GM18517 (cell line): Measurements from ENCODE around the gene GPR37L1.
"Not testable (repeated sequence)": the region's sequence is repeated elsewhere in the genome, so short reads cannot be mapped to it uniquely, and the experiment has no call there.

Experiments
- ATAC-seq: cut with Tn5 transposase; IDR thresholded peaks from one replicate; pipeline ENCODE4 v1.9.1; 2021; ENCODE audit warnings: mild to moderate bottlenecking, moderate library complexity; ENCODE audit not compliant: unreplicated experiment

The GPR37L1 gene

DNA sequence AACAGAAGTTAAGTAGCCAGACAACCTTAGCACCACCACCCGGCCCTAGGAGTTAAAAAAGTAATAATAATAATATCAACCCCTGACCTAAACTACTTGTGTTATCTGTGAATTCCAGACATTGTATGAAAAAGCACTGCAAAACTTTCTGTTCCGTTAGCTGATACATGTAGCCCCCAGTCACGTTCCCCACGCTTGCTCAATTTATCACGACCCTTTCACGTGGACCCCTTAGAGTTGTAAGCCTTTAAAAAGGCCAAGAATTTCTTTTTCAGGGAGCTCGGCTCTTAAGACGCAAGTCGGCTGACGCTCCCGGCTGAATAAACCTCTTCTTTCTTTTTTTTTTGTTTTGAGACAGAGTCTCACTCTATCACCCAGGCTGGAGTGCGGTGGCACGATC lies 44.3 kb downstream of the GPR37L1 start:
- not testable (repeated sequence) for ATAC-seq

DNA sequence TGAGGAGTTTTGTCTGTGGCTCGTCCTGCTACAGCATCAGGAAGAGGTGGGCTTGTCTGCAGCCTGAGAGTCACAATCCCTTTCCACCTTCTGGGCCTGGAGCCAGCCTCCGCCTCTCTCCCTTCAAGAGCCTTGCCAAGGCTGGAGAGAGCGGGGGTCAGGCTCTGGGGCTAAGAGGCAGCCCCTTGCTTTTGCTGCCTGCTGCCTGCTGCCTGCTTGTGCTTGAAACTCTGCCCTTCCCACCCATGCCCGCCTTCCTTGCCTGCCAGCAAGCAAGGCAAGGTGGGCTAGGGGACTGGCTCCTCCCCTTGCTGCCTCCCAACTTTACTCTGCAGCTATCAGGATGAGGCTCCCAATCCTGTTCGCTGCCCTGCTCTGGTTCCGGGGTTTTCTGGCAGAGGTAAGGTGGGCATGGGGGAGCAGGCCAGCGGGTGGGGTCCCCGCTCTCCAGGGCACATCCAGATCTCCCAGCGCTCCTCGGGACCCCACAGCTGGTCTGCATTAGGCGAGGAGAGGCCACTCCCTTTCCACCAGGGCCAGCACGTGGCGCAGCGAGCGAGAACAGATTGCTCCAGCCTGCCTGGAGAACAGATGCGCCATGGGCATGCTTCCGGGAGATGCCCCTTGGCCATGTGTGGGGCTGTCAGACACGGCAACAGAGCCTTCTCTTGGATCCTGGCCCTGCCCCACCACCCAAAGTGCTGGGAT lies 45.1 kb downstream of the GPR37L1 start:
- no peak for ATAC-seq

DNA sequence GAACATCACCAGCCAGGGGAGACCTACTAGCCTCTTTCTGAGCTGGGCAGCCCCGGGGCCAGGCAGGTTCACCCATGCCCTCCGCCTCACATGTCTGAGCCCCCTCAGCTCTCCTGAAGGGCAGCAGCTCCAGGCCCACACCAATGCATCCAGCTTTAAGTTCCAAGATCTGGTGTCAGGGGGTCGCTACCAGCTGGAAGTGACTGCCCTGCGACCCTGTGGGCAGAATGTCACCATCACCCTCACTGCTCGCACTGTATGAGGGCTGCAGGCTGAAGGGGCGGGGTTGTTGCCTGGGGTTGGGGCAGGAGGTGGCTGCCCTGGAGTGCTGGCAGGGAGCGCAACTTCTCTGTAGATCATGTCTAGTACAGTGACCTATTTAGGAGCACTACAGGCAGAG lies 46.1 kb downstream of the GPR37L1 start:
- no peak for ATAC-seq

DNA sequence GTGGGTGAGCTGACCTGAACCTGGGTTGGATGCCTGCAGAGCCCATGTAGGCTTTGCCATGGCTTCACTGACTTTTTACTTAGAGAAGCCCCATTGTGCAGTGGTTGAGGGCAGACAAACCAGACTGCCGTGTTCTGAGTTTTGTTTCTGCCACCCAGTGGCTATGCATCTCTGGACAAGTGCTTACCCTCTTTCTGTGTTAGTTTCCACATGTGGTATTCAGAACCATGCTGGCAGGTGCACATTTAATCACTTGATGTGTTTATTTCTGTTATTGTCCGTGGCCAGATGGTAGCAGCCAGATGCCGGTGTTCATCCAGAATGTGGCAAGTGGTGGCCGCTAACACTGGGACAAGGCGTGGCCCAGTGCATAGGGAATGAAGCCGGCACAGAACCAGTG lies 48.0 kb downstream of the GPR37L1 start:
- ATAC-seq = no peak

DNA sequence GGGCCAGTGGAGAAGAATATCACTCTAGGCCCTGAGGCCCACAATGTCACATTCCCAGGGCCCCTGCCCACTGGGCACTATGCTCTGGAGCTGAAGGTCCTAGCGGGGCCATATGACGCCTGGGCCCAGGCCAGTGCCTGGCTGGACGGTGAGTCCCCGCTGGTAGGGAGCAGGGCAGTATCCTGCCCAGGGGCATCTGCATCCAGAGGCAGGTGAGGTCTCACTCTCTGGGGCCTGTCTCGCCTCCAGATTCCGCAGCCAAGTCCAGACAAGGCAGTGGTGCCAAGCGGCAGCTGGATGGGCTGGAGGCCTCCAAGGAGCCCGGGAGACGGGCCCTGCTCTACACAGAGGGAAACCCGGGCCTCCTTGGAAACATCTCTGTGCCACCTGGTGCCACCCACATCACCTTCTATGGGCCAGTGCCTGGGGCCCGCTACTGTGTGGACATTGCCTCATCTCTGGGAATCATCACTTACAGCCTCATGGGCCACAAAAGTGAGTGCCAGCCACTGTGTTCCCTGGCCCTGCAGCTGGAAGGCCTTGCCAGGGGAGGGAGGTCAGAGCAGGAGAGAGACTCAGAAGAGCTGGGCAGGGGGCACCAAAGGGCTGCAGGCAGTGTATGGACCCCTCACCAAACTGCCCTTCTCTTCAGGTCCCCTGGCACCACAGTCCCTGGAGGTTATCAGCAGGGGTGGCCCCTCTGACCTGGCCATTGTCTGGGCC lies 48.7 kb downstream of the GPR37L1 start:
- no peak for ATAC-seq

DNA sequence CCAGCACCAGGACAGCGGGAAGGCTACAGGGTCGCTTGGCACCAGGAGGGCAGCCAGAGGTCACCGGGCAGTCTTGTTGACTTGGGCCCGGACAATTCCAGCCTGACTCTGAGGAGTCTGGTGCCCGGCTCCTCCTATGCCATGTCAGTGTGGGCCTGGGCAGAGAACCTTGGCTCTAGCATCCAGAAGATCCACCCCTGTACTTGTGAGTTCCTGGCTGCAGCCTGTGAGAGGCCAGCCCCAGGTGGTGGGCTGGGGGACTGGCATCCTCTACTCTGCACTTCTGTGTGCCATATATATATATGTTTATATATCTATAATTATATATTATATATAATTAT lies 49.3 kb downstream of the GPR37L1 start:
- no peak for ATAC-seq

DNA sequence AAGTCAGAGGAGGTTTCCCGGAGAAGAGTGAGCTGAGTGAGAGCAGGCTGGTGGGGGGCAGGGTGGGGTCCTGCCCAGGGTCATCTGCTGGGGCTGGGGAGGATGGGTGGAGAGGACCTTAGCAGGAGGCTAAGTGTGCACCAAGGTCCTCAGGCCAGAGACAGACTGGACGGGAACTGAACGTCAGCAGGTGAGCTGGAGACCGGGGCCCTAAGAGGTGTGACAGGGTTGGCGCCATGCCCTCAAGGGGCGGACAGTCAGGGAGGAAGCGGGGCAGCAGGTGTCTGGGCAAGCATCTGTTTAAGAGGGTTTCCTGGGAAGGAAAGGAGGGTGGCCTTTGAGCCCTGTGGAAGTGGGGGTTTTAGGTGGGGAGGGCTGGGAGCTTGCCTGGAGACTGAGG lies 51.3 kb downstream of the GPR37L1 start:
- no peak for ATAC-seq

DNA sequence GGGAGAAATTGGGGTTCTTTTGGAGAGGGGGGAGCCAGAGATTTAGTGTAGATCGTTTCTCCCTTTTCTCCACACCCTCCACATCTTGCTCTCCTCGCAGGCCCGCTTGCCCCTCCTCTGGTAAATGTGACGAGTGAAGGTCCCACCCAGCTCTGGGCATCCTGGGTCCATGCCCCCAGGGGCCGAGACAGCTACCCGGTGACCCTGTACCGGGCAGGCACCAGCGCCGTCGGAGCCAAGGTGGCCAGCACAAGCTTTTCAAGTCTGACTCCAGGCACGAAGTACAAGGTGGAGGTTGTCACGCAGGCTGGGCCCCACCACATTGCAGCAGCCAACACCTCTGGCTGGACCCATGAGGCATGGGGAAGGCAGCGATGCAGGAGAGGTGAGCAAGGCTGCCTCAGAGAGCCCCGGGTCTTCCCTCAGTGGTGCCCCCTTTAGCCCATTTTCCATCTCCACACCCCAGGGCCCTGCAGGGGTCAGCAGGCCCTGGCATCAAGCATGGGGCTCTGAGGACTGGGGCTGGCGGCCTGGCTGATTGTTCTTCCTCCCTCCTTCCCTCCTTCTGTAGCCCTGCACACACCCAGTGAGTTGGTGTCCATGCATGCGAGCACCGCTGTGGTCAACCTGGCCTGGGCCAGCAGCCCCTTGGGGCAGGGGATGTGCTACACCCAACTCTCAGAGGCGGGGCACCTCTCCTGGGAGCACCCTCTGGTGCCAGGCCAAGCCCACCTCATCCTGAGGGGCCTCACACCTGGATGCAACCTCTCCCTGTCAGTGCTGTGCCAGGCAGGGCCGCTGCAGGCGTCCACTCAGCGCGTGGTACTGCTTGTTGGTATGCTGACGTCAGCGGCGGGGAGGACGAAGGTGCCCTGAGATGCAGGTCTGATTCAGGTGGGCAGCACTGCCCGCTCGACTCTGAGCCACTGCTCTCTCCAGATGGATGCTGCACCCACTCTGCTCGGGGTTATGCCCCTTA lies 54.5 kb downstream of the GPR37L1 start:
- no peak for ATAC-seq

DNA sequence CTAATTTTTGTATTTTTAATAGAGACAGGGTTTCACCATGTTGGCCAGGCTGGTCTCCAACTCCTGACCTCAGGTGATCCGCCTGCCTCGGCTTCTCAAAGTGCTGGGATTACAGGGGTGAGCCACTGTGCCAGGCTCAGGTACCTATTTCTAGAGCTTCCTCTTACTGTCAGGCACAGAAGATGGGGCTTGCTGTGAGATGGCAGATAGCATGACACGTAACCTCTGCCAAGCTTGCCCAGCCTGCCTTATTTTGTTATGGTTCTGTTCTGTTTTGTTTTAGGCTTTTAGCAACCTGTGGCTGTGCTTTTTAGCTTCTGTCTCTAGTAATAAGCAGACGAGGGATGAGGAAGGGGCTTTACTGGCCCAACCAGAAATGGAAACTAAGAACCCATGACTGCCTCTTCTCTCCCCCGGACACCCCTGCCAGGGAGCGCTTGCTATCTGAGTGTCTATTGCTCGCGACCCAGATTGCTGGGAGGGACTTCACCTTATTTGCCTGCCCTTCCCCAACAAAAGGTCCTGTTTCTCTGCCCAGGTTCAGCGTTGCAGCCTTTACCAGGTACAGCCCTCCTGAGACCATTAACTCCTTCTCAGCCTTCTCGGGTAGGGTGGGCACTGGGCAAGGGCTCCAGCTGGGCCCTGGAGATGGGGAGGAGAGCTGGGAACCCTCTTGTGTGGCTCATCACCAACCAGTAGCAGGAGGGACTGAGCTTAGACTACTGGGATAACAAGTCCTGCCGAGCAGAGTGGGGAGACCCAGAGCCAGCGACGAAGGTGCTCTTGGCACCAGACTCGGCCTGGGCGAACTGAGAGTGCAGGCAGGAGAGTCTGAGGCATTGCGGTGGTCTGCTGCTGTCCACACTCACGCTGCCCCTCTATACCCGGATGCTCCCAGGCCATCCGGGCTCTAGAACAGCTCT lies 57.4 kb downstream of the GPR37L1 start:
- no peak for ATAC-seq

DNA sequence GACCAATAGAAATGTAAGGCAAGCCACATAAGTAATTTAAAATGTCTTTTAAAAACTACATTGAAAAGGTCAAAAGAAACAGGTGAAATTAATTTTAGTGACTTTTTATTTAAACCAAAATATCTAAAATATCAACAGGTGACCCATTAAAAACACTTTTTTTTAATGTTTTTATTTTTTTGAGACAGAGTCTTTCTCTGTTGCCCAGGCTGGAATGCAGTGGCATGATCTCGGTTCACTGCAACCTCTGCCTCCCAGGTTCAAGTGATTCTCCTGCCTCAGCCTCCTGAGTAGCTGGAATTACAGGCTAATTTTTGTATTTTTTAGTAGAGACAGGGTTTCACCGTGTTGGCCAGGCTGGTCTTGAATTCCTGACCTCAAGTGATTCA lies 58.0 kb downstream of the GPR37L1 start:
- ATAC-seq = not testable (repeated sequence)

DNA sequence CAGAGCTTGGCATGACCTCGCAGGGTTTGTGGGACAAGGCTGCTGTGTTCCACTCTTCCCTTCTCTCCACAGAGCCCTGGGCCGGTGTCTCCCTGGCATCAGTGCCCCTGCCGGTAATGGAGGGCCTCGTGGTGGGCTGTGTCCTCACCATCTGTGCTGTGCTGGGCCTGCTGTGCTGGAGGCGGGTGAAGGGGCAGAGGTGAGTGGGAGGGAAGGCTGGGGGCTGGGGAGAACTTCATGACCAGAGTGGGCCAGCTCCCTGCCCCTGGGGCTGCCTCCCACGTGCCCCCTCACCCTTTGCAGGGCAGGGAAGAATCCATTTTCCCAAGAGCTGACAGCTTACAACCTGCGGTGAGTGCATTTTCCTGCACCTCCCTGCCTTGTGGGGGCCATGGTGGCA lies 58.9 kb downstream of the GPR37L1 start:
- no peak for ATAC-seq

DNA sequence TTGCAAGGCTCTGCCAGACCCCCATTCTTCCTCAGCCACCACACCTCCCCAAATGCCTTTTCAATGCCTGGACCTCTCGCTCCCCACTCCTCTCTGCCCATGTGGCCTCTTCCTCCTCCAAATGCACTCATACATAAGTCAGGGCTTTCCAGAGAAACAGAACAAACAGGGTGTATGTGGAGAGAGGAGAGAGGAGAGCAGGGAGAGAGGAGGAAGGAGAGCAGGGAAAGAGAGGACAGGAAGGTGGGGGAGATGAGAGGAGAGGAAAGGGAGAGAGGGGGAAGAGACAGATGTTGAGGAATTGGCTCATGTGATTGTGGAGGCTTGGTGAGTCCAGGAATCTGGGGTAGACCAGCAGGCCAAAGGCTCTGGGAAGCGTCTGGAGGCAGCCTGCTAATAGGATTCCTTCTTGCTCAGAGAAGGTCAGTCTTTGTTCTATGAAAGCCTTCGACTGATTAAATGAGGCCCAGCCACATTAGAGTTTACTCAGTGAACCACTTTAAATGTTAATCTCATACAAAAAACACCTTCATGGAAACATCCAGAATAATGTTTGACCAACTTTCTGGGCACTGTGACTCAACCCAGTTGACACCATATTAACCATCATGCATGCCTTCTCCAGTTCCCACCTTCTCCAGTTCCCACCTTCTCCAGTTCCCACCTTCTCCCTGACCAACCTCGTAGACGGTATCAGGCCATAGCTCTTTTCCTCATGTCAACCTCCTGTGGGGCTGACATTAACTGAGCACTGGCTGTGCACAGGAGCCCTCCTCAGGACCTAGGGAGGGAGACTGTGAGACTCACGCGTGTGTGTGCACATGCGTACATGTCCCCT lies 59.5 kb downstream of the GPR37L1 start:
- ATAC-seq = no peak
